Lower leg skin (tissue), 4 donors: ENCODE results near the gene OR11A1. TPM values are rescaled to one million over a fixed set of nuclear protein-coding genes. Genes with fewer than 3 reads are reported as not detected.

ENCODE experiments used
- DNase-seq, 2 donors: peaks; one replicate each; pipeline ENCODE4 v3.0.0-alpha.2; 2019; ENCODE audit warnings: low spot score in 2 of 2
- H3K4me3 ChIP-seq: fragments of 200-600 bp; sonication (generic); 2 replicates; pipeline ENCODE4 v1.5.1; 2017; ENCODE audit warnings: mild to moderate bottlenecking, low read depth; ENCODE audit not compliant: poor library complexity, severe bottlenecking
- POLR2A ChIP-seq, 2 donors: fragments of 450-650 bp; IDR thresholded peaks; one replicate each; pipeline ENCODE4 v1.6.1; 2016 to 2017; ENCODE audit warnings: antibody characterized with exemption in 2 of 2, mild to moderate bottlenecking in 1 of 2, moderate library complexity in 1 of 2
- WGBS, 2 donors: methylation state at CpG; one replicate each; pipeline ENCODE4 v1.1.5; 2018; 5-methylcytosine and 5-hydroxymethylcytosine counted together
- intact Hi-C: fragments of 100-400 bp; cut with DNase I; formaldehyde crosslinking; loops from one replicate; pipeline ENCODE4 v1.15.0; 2023; ENCODE audit warnings: low total_unique reads
- total RNA-seq, 4 donors: library from RNA; depleted of rRNA; stranded (reverse); fragments of >200 nt; gene quantifications; one replicate each; pipeline ENCODE4 v1.1.0, GENCODE V29; 2016
- TF ChIP-seq, protein P1 (sequence below), 3 donors: fragments of 450-650 bp; IDR thresholded peaks; one replicate each; pipeline ENCODE4 v1.5.1; 2016; ENCODE audit warnings: antibody characterized with exemption in 3 of 3, mild to moderate bottlenecking in 3 of 3, moderate library complexity in 2 of 3

Gene OR11A1
- total RNA-seq, 4 donors from 2014 or later = not detected

DNA sequence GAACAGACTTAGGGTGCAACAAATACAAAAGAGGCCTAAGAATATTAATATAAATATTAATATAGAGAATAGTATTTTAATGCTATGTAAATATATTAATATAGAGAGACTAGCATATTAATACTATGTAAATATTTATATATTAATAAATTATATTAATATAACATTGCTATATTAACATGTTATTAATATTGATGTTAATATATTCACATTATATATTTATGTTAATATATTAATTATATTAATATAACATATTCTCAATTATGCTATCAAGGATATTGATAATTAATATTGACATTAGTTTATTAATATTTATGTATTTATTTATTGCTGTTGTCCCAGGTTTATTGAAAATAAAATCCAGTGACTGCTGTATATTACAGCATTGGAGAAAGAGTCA lies 32.0 kb upstream of the OR11A1 start:
- intact Hi-C loops = no loop called here
- TF ChIP-seq, protein P1, sequence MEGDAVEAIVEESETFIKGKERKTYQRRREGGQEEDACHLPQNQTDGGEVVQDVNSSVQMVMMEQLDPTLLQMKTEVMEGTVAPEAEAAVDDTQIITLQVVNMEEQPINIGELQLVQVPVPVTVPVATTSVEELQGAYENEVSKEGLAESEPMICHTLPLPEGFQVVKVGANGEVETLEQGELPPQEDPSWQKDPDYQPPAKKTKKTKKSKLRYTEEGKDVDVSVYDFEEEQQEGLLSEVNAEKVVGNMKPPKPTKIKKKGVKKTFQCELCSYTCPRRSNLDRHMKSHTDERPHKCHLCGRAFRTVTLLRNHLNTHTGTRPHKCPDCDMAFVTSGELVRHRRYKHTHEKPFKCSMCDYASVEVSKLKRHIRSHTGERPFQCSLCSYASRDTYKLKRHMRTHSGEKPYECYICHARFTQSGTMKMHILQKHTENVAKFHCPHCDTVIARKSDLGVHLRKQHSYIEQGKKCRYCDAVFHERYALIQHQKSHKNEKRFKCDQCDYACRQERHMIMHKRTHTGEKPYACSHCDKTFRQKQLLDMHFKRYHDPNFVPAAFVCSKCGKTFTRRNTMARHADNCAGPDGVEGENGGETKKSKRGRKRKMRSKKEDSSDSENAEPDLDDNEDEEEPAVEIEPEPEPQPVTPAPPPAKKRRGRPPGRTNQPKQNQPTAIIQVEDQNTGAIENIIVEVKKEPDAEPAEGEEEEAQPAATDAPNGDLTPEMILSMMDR (IDR thresholded peaks at IDR 0.05) = no peak
- TF ChIP-seq POLR2A (IDR thresholded peaks at IDR 0.05) = no peak
- DNase-seq = no peak
- H3K4me3 ChIP-seq = no peak overlapping the region

DNA sequence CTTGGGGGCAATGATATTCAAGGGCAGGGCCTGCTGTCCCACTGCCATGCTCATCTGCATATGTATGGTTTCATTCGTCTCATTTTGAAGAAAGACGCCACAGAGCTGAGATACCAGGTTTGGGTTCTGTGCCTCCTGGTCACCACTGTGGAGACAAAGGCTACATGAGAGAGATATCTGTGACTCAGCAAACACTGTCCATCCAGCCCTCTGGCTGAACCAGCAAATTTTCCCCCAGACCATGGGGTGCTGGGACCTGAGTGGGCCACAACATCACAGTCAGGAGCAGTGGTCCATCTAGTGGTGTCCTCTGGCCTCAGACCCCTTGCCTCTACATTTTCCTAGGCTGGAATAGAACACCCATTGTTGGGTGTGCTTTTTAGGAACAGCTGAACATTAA lies 30.8 kb upstream of the OR11A1 start, which contains the start of gene MAS1L:
Gene MAS1L (minus strand): TSS at position 297 of the 400 bp plus-strand sequence. CDS start 54 bp downstream, at position 243.
- no peak within 1 kb of the TSS for H3K4me3 ChIP-seq
- WGBS, 2 donors = 76 to 95% methylated on average over 2 of the region's 2 CpGs
- intact Hi-C loops = no loop called here
- DNase-seq = no peak
- TF ChIP-seq, protein P1 (IDR thresholded peaks at IDR 0.05) = no peak
- no peak for TF ChIP-seq POLR2A (IDR thresholded peaks at IDR 0.05)

DNA sequence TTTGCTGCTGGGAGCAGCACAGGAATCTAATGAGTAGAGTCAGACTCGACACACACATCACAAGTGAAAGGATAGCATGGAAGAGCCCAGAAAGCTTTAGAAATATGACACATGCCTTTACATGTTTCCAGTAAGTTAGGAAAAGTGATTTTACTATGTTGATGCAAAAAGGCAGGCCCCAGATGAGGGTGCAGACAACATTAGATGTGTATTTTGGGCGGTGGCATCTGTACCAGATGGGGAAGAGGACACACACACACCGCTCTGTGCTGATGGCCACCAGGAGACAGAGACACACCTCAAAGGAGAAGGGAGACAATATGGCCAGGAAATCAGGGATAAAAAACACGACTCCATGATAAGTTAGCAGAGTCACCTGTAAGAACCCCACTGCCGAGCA lies 30.3 kb upstream of the OR11A1 start:
- WGBS, 2 donors = 65 to 68% methylated on average over 5 of the region's 5 CpGs
- DNase-seq = no peak
- intact Hi-C loops = no loop called here
- no peak overlapping the region for H3K4me3 ChIP-seq
- TF ChIP-seq POLR2A (IDR thresholded peaks at IDR 0.05) = no peak
- TF ChIP-seq, protein P1 (IDR thresholded peaks at IDR 0.05) = no peak

DNA sequence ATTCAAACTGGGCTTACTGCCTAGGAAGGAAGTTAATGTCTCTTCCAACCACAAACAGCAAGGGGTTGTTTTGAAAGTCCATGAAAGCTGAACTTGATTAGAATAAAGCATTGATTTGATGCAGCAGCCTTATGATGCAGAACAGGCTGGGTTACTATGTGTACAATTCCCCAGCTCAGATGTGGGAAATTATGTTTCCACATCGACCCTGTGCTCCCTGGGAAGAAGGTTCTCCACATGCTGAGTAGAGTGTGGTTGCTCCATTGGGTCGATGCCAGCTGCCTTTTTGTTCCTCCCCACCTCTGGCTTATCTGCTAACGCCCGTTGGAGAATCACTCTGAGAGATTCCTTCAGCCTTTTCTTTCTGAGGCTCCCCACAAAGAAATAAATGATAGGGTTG lies 29.7 kb upstream of the OR11A1 start:
- no peak for DNase-seq
- no peak for TF ChIP-seq POLR2A (IDR thresholded peaks at IDR 0.05)
- TF ChIP-seq, protein P1 (IDR thresholded peaks at IDR 0.05) = no peak
- H3K4me3 ChIP-seq = no peak overlapping the region
- intact Hi-C loops = no loop called here
- WGBS, 2 donors = 47 to 63% methylated on average over 4 of the region's 4 CpGs

DNA sequence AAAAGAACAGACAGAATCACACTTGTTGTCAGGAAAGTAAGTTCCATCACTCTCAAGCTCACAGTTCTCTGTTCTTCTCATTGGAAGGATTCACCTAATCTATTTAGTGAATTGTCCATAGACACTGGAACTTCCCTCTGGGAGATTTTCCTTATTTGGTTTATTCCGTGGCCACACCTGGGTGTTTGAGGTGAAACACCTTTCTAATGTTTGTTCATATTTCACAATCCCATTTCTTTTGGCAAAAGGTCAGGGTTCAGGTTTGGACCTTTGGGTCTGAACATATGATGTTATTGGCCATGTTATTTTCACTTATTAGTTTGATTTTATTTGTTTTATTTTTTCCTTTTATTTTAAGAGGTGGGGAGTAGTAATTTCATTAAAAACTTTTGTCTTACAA lies 26.9 kb upstream of the OR11A1 start:
- TF ChIP-seq, protein P1 (IDR thresholded peaks at IDR 0.05) = no peak
- TF ChIP-seq POLR2A (IDR thresholded peaks at IDR 0.05) = no peak
- H3K4me3 ChIP-seq = no peak overlapping the region
- no peak for DNase-seq
- intact Hi-C loops = no loop called here
- 68 to 78% methylated on average over 1 of the region's 1 CpG for WGBS, 2 donors

DNA sequence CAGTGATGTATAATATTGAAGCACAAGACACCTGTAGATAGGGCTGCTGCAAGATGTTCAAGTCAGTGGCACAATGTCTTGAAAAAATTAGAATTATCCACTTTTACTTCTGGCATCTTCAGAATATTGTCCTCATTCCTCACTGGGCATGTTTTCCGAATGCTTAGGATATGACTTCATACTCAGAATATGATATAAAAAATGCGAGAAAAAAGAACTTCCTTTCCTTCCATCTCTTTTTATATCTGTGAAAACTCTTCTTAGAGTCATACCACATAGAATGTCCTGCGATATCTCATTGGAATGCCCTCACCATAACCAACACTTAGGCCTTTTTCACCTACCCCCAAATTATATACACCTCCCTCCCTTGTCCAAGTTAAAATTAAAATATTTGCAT lies 26.3 kb upstream of the OR11A1 start:
- WGBS, 2 donors = 72 to 74% methylated on average over 3 of the region's 3 CpGs
- TF ChIP-seq, protein P1 (IDR thresholded peaks at IDR 0.05) = no peak
- no peak for TF ChIP-seq POLR2A (IDR thresholded peaks at IDR 0.05)

More for the DNA sequence above, 26.3 kb upstream of the OR11A1 start:
- DNase-seq = no peak
- intact Hi-C loops = no loop called here
- H3K4me3 ChIP-seq = no peak overlapping the region
